ENCODE measurements around the gene BCAS4.
A peak's percentile ranks its signal among the peaks of the same experiment; 100 is the strongest.

Gene BCAS4

GRCh38 chr20:50834599-50835005, 39.7 kb downstream of the BCAS4 start:
- Histone ChIP-seq H3K9me3 (no peaks in the 10 kb centered on the region), H3K4me1 (peaks cover 0 to 19% (median 16%) of the 10 kb centered on the region in 4 donors), H3K27ac (no peak overlapping the region), H3K36me3 (peaks cover 0 to 15% (median 0%) of the 10 kb centered on the region in 3 donors), H3K27me3 (no peaks in the 10 kb centered on the region), H3K4me3 (no peak overlapping the region)
- TF ChIP-seq CTCF (IDR thresholded peaks at IDR 0.05), result no peak
- intact Hi-C loops (cut with DNase I; ENCODE audit: low total_unique reads), result no loop called here
- no peak for DNase-seq

DNA sequence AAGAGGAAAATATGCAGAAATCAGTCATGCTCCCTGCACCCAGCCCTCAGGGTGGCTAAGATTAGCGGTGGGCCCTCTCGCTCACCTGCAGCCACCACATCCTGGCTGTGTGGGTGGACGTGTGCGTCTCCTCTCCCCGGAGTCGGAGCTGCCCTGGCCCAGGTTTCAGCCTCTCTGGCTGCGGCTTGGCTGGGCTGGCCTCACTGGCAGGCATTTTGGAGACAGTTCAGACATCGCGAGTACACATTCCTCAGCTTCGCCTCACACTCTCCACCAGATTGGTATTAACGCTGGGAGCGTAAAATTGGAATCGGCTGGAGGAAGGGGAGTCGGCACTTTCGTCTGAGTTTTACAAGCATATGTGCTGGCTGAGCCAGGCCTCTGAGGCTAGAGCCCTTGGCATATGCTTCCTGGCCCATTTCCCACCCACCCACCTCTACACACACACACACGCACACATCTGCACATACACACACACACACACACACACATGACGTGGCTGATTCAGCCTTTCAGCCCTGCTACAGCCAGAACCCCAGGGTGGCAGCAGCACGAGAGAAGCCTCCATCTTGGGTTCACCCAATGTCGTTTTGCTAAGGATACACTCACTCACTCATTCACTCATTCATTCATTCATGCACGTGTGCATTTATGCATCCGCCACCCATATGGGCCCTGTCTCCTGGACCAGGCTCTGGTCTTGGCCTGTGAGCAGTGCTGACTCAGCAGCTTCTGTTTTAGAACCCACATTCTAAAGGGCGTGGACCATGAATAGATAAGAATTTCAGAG, 42.9 kb downstream of the BCAS4 start:
- peak overlapping the region; percentile 1 to 21 for H3K4me3 ChIP-seq
- intact Hi-C loops (cut with DNase I; ENCODE audit: low total_unique reads), result no loop called here
- no peak for TF ChIP-seq CTCF (IDR thresholded peaks at IDR 0.05)

DNA sequence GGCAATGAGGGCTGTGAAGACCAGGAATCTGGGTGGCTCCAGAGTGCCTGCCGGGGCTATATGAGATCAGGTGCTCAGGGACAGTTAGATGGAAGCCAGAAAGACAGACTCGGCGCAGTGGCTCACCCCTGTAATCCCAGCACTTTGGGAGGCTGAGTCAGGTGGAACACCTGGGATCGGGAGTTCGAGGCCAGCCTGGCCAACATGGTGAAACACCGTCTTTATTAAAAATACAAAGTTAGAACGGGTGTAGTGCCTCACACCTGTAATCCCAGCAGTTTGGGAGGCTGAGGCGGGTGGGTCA, 43.4 kb downstream of the BCAS4 start:
- Histone ChIP-seq H3K27ac (peak overlapping the region; percentile 68 to 69), H3K4me3 (peak overlapping the region in 1 of 2 donors; percentile 1), H3K36me3 (peaks cover 0 to 3% (median 0%) of the 10 kb centered on the region in 3 donors), H3K27me3 (no peaks in the 10 kb centered on the region), H3K9me3 (no peaks in the 10 kb centered on the region), H3K4me1 (peaks cover 0 to 19% (median 16%) of the 10 kb centered on the region in 4 donors)
- no peak for TF ChIP-seq CTCF (IDR thresholded peaks at IDR 0.05)
- DNase-seq, result no peak
- intact Hi-C loops (cut with DNase I; ENCODE audit: low total_unique reads), result no loop called here

More for the DNA sequence above, 42.9 kb downstream of the BCAS4 start:
- peaks cover 0 to under 1% (median 0%) of the 10 kb centered on the region in 3 donors for H3K36me3 ChIP-seq
- DNase-seq, result peak; percentile 36 to 85
- H3K27ac ChIP-seq, result peak overlapping the region; percentile 68 to 69
- no peaks in the 10 kb centered on the region for H3K9me3 ChIP-seq
- H3K27me3 ChIP-seq, result no peaks in the 10 kb centered on the region
- peaks cover 0 to 19% (median 16%) of the 10 kb centered on the region in 4 donors for H3K4me1 ChIP-seq

DNA sequence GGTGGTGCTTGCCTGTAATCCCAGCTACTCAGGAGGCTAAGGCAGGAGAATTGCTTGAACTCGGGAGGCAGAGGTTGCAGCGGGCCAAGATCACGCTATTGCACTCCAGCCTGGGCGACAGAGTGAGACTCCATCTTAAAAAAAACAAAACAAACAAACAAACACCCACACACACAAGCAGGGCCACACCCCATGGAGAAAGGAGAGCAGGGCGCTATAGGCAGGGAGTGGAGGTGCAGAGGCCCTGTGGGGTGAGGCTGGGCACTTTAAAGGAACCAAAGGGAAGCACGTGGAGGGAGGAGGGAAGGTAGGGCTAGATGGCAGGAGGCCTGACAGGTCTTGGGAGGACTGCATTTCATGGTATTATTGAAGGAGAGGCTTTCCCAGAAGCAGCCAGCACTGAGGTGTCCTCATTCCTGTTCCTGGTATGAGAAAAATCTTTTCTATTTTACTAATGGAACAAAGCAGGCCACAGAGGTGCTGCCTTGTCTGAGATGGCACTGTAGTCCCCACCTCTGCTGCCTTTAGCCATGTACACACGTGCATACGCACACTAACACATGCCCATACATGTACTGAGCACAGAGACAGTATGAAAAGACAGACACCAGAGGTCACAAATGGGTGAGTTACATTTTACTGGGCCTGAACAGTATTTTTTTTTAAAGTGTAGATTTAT, 44.0 kb downstream of the BCAS4 start:
- no peak for TF ChIP-seq CTCF (IDR thresholded peaks at IDR 0.05)
- intact Hi-C loops (cut with DNase I; ENCODE audit: low total_unique reads), result no loop called here

DNA sequence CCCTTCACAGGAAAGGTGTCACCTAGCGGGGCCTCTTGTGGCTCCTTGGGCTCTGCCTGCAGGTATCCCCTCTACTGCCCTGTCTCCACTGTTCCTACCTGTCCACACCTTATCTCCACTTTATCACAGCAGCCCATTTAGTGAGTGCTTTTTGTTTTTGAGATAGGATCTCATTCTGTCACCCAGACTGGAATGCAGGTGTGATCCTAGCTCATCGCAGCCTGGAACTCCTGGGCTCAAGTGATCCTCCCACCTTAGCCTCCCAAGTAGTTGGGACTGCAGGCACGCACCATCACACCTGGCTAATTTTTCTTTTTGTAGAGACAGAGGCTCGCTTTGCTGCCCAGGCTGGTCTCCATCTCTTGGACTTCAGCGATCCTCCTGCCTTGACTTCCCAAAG, 48.0 kb downstream of the BCAS4 start:
- no peaks in the 10 kb centered on the region for H3K9me3 ChIP-seq

More for the DNA sequence above, 44.0 kb downstream of the BCAS4 start:
- DNase-seq, result no peak
- Histone ChIP-seq H3K27me3 (no peaks in the 10 kb centered on the region), H3K27ac (peak overlapping the region; percentile 68 to 69), H3K9me3 (no peaks in the 10 kb centered on the region), H3K36me3 (peaks cover 0 to 5% (median 0%) of the 10 kb centered on the region in 3 donors), H3K4me1 (peaks cover 0 to 19% (median 16%) of the 10 kb centered on the region in 4 donors), H3K4me3 (no peak overlapping the region)

More for the DNA sequence above, 48.0 kb downstream of the BCAS4 start:
- no peak for DNase-seq
- H3K4me3 ChIP-seq, result no peak overlapping the region
- peaks cover 0 to 18% (median 8%) of the 10 kb centered on the region in 4 donors for H3K4me1 ChIP-seq
- H3K27ac ChIP-seq, result no peak overlapping the region
- peaks cover 0 to 5% (median 0%) of the 10 kb centered on the region in 3 donors for H3K36me3 ChIP-seq
- no peak for TF ChIP-seq CTCF (IDR thresholded peaks at IDR 0.05)
- H3K27me3 ChIP-seq, result no peaks in the 10 kb centered on the region
- intact Hi-C loops (cut with DNase I; ENCODE audit: low total_unique reads), result no loop called here
